Measurements from ENCODE around the gene CA5A. TPM values are rescaled to one million over a fixed set of nuclear protein-coding genes. Genes with fewer than 3 reads are reported as not detected.
"Not testable (repeated sequence)": the region's sequence is repeated elsewhere in the genome, so short reads cannot be mapped to it uniquely, and the experiment has no call there.

CA5A gene
- total RNA-seq: under 1 TPM in 4 of 10 donors, not detected in 6; 0.15 to 0.65 (median 0.27) TPM
- polyA plus RNA-seq: under 1 TPM in 1 of 2 donors, not detected in 1; 0.29 TPM
- long read RNA-seq, donor 1: 0 reads
- long read RNA-seq, donor 2, partial matches to known transcripts: 0 of 1 reads
- long read RNA-seq, donor 2, other reads (novel, unspliced or antisense): 1 of 1 reads
- long read RNA-seq, donor 3: 0 reads

GRCh38 chr16:87936375-87937230, at the start of gene CA5A:
CA5A (minus strand) TSS chr16:87936529; CDS start chr16:87936450, 79 bp downstream.
- peaks cover 0 to 4% (median 0%) of the 10 kb centered on the region in 7 donors for H3K27me3 ChIP-seq
- H3K9me3 ChIP-seq: no peaks in the 10 kb centered on the region
- WGBS, 2 donors: 88% methylated on average over 15 of the region's 15 CpGs
- DNase-seq (no peak), ATAC-seq (no peak)
- intact Hi-C loops (cut with DNase I): no loop called here
- H3K4me1 ChIP-seq: no peaks in the 10 kb centered on the region
- no peaks in the 10 kb centered on the region for H3K36me3 ChIP-seq
- H3K4me3 ChIP-seq: no peak within 1 kb of the TSS
- no peak within 1 kb of the TSS for H3K27ac ChIP-seq
- TF ChIP-seq CTCF (IDR thresholded peaks at IDR 0.05): no peak

- H3K27me3 ChIP-seq, H3K27ac ChIP-seq, DNase-seq, H3K4me3 ChIP-seq, H3K9me3 ChIP-seq, ATAC-seq: not testable (repeated sequence)
- H3K4me1 ChIP-seq: peaks cover 0 to 24% (median 3%) of the 10 kb centered on the region in 9 donors
- intact Hi-C loops (cut with DNase I): loop anchor here in 2 of 10 donors (10.0 kb wide), 2 partner anchors 79 to 449 kb away; no protein-coding TSS in a partner anchor
- WGBS, 2 donors: 90 to 94% methylated on average over 5 of the region's 5 CpGs
- H3K36me3 ChIP-seq: peaks cover 0 to 65% (median 14%) of the 10 kb centered on the region in 9 donors
These were observed 49.2 kb upstream of the CA5A start for GRCh38 chr16:87985493-87985892.

- Histone ChIP-seq H3K4me1 (peaks cover 0 to 29% (median 3%) of the 10 kb centered on the region in 9 donors), H3K27ac (no peak overlapping the region), H3K36me3 (peaks cover 0 to 64% (median 14%) of the 10 kb centered on the region in 9 donors), H3K4me3 (no peak overlapping the region), H3K9me3 (no peaks in the 10 kb centered on the region), H3K27me3 (no peaks in the 10 kb centered on the region)
- WGBS, 2 donors: 95 to 96% methylated on average over 28 of the region's 28 CpGs
- no peak for DNase-seq
- no peak for ATAC-seq
- intact Hi-C loops (cut with DNase I): loop anchor here in 3 of 10 donors (5.0 to 10.0 kb wide), 3 partner anchors 80 to 453 kb away; no protein-coding TSS in a partner anchor
- TF ChIP-seq CTCF (IDR thresholded peaks at IDR 0.05): no peak
These were observed 48.4 kb upstream of the CA5A start for GRCh38 chr16:87984632-87985267.

GRCh38 chr16:87984180-87984579, 47.9 kb upstream of the CA5A start:
- peaks cover 0 to 62% (median 14%) of the 10 kb centered on the region in 9 donors for H3K36me3 ChIP-seq
- H3K27me3 ChIP-seq, H3K4me3 ChIP-seq: not testable (repeated sequence)

GRCh38 chr16:87983737-87984097, 47.4 kb upstream of the CA5A start:
- Histone ChIP-seq H3K36me3 (peaks cover 0 to 61% (median 14%) of the 10 kb centered on the region in 9 donors), H3K4me1 (peaks cover 0 to 37% (median 3%) of the 10 kb centered on the region in 9 donors)
- peak in 1 of 8 donors; percentile 34 for ATAC-seq
- not testable (repeated sequence) for DNase-seq, H3K4me3 ChIP-seq, H3K9me3 ChIP-seq, H3K27ac ChIP-seq, H3K27me3 ChIP-seq
- WGBS, 2 donors: 58 to 75% methylated on average over 7 of the region's 7 CpGs
- intact Hi-C loops (cut with DNase I): loop anchor here in 3 of 10 donors (5.0 to 10.0 kb wide), 3 partner anchors 81 to 454 kb away; no protein-coding TSS in a partner anchor

More at GRCh38 chr16:87984180-87984579, 47.9 kb upstream of the CA5A start:
- intact Hi-C loops (cut with DNase I): loop anchor here in 3 of 10 donors (5.0 to 10.0 kb wide), 3 partner anchors 81 to 453 kb away; no protein-coding TSS in a partner anchor
- H3K27ac ChIP-seq, ATAC-seq, DNase-seq, H3K9me3 ChIP-seq: not testable (repeated sequence)
- 85 to 88% methylated on average over 15 of the region's 15 CpGs for WGBS, 2 donors
- H3K4me1 ChIP-seq: peaks cover 0 to 35% (median 3%) of the 10 kb centered on the region in 9 donors
